Germinal center (tissue), 1 donor: ENCODE measurements around the gene SMIM14.

ENCODE experiments used
- DNase-seq: peaks from one replicate; pipeline ENCODE4 v3.0.0; 2012; ENCODE audit warnings: mixed read lengths, low spot score

SMIM14 gene

GRCh38 chr4:39497909-39498726, 140.5 kb downstream of the SMIM14 start:
- DNase-seq: no peak
